Caco-2 (cell line): Measurements from ENCODE around the gene PON1. TPM values are rescaled to one million over a fixed set of nuclear protein-coding genes. Genes with fewer than 3 reads are reported as not detected.

ENCODE experiments used
- BruUV-seq: library from RNA; stranded (reverse); fragments of 400-500 nt; replicated peaks from 2 replicates; lab custom pipeline; 2021; lab: Mats Ljungman, UMichigan
- CTCF ChIA-PET: fragments of 300-600 bp; sonication (Branson Sonifier 250); formaldehyde crosslinking; loops from one replicate; lab custom pipeline; 2022; ENCODE audit warnings: antibody characterized with exemption; lab: Charles Lee
- POLR2A ChIA-PET: fragments of 300-600 bp; sonication (Branson Sonifier 250); formaldehyde crosslinking; loops from one replicate; lab custom pipeline; 2022; ENCODE audit warnings: antibody characterized with exemption; lab: Charles Lee
- DNase-seq, 2 experiments: peaks; one replicate each; pipeline versions ENCODE4 v3.0.0 to v3.0.0-alpha.2; 2020 to 2022
- H3K27me3 ChIP-seq: replicated peaks from 2 replicates; pipeline ENCODE4 v1.6.0; 2011; ENCODE audit warnings: low read length; ENCODE audit not compliant: control insufficient read depth, insufficient read depth
- H3K36me3 ChIP-seq: 2 replicates; pipeline ENCODE4 v1.5.1; 2011; ENCODE audit warnings: low read length; ENCODE audit not compliant: control insufficient read depth, insufficient read depth
- H3K4me1 ChIP-seq: fragments of 250-450 bp; sonication (Bioruptor Pico); 2 replicates; pipeline ENCODE4 v1.5.1; 2020; ENCODE audit warnings: mild to moderate bottlenecking
- H3K4me3 ChIP-seq: 2 replicates; pipeline ENCODE4 v1.5.1; 2011; ENCODE audit warnings: low read depth, mild to moderate bottlenecking, control low read depth, low read length
- H3K9me3 ChIP-seq: fragments of 250-450 bp; sonication (Bioruptor Pico); 2 replicates; pipeline ENCODE4 v1.5.1; 2020; ENCODE audit warnings: mild to moderate bottlenecking, moderate library complexity
- H3K27ac Mint-ChIP-seq: one replicate; pipeline ENCODE4 v1.8.0; 2022; ENCODE audit warnings: mixed read lengths; ENCODE audit not compliant: unreplicated experiment
- H3K27me3 Mint-ChIP-seq: one replicate; pipeline ENCODE4 v1.8.0; 2022; ENCODE audit warnings: mixed read lengths; ENCODE audit not compliant: insufficient read depth, unreplicated experiment
- H3K36me3 Mint-ChIP-seq: one replicate; pipeline ENCODE4 v1.8.0; 2022; ENCODE audit warnings: mild to moderate bottlenecking, mixed read lengths; ENCODE audit not compliant: insufficient read depth, unreplicated experiment
- H3K4me1 Mint-ChIP-seq: one replicate; pipeline ENCODE4 v1.8.0; 2022; ENCODE audit warnings: low read depth, mixed read lengths; ENCODE audit not compliant: unreplicated experiment
- H3K4me3 Mint-ChIP-seq: one replicate; pipeline ENCODE4 v1.8.0; 2022; ENCODE audit warnings: mild to moderate bottlenecking, moderate library complexity, mixed read lengths; ENCODE audit not compliant: unreplicated experiment
- H3K9me3 Mint-ChIP-seq: one replicate; pipeline ENCODE4 v1.8.0; 2022; ENCODE audit warnings: mixed read lengths; ENCODE audit not compliant: unreplicated experiment
- CTCF ChIP-seq, 2 experiments: fragments of 200-600 bp in 1 of 2; IDR thresholded peaks; 1 replicate in 1 of 2; 2 replicates in 1 of 2; pipeline versions ENCODE4 v1.5.1 to v1.8.0; 2011 to 2022; ENCODE audit warnings: antibody characterized with exemption in 1 of 2, control low read depth in 1 of 2, inconsistent platforms in 1 of 2, low read depth in 1 of 2, low read length in 1 of 2, mild to moderate bottlenecking in 1 of 2, moderate library complexity in 1 of 2; ENCODE audit not compliant: insufficient read depth in 1 of 2, severe bottlenecking in 1 of 2, unreplicated experiment in 1 of 2
- intact Hi-C: fragments of 100-400 bp; cut with micrococcal nuclease; formaldehyde crosslinking; loops from one replicate; pipeline ENCODE4 v1.10.0; 2022; ENCODE audit not compliant: unreplicated experiment
- total RNA-seq: library from RNA; stranded (reverse); gene quantifications from 2 replicates; pipeline ENCODE4 v1.2.3, GENCODE V29; 2022

The PON1 gene
- total RNA-seq, 1 experiment from 2014 or later = not detected

DNA sequence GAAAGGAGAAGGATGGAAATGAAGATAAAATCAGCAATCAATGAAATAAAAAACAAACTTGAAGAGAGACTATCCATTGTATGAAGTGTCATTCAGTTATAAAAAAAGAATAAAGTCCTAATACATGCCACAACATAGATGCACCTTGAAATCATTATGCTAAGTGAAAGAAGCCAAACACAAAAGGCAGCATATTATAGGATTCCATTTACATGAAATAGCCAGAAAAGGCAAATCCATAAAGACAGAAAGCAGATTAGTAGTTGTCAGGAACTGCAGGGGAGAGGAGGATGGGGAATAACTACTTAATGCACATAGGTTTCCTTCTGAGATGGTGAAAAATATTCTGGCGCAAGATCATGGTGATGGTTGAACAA lies 6.6 kb upstream of the PON1 start:
- no peaks in the 10 kb centered on the region for H3K36me3 Mint-ChIP-seq
- H3K4me3 Mint-ChIP-seq = no peak overlapping the region
- H3K9me3 ChIP-seq = no peaks in the 10 kb centered on the region
- H3K4me1 Mint-ChIP-seq = no peaks in the 10 kb centered on the region
- H3K27ac Mint-ChIP-seq = no peak overlapping the region
- no peaks in the 10 kb centered on the region for H3K36me3 ChIP-seq
- no peak for TF ChIP-seq CTCF (IDR thresholded peaks at IDR 0.05; ENCODE audit: insufficient read depth in 1 of 2, low read depth in 1 of 2, low read length in 1 of 2, severe bottlenecking in 1 of 2, unreplicated experiment in 1 of 2)
- no peaks in the 10 kb centered on the region for H3K27me3 Mint-ChIP-seq
- BruUV-seq = no TSS peak
- no peaks in the 10 kb centered on the region for H3K27me3 ChIP-seq
- no peaks in the 10 kb centered on the region for H3K4me1 ChIP-seq
- intact Hi-C loops = no loop called here
- no peak for DNase-seq
- POLR2A ChIA-PET = no interaction called here
- CTCF ChIA-PET = interaction anchor here (0.7 kb wide), 1 partner anchor 12 kb away, joined by 3 read pairs; no protein-coding TSS in a partner anchor
- H3K9me3 Mint-ChIP-seq = no peaks in the 10 kb centered on the region
- no peak overlapping the region for H3K4me3 ChIP-seq

DNA sequence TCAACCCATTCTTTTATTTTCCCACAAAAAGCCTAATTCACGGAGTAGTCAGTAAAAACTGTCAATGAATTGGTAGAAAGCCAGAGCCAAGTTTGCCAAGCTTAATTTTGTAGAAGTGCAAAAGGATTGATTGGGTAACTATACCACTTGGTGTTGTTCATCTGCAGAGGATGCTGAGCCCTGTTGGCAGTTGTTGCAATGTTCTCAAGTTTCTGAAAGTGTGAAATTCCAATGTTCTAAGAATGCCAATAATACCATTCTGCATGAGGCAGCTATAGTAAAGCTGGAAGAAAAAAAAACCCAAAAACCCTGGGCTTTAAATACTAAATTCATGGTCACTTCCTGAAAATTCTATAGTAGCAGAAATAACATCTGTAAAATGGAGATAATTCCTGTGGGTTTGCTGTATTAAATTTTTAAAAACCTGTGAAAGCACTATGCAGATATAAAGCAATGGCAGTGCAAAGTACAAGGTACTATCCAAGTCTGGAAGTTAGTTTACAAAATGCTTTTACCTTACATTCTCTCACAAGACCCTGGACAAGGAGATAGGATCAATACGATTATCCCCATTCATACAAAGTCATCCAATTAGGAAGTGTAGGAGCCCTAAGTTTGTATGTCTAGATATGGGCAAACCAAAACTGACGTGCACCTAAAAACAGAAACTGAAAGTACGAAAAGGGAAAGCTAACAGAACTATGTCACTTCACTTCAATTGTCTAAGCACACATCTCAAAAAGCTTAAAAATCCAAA lies 6.0 kb upstream of the PON1 start:
- DNase-seq = no peak
- Histone ChIP-seq H3K4me3 (no peak overlapping the region), H3K36me3 (no peaks in the 10 kb centered on the region), H3K4me1 (no peaks in the 10 kb centered on the region), H3K9me3 (no peaks in the 10 kb centered on the region), H3K27me3 (no peaks in the 10 kb centered on the region)
- no peaks in the 10 kb centered on the region for H3K9me3 Mint-ChIP-seq
- no peaks in the 10 kb centered on the region for H3K4me1 Mint-ChIP-seq
- no peak overlapping the region for H3K4me3 Mint-ChIP-seq
- no peaks in the 10 kb centered on the region for H3K36me3 Mint-ChIP-seq
- ChIA-PET POLR2A (no interaction called here), CTCF (interaction anchor here (0.7 kb wide), 1 partner anchor 13 kb away, joined by 3 read pairs; no protein-coding TSS in a partner anchor)
- H3K27ac Mint-ChIP-seq = no peak overlapping the region
- no TSS peak for BruUV-seq
- intact Hi-C loops = no loop called here
- TF ChIP-seq CTCF (IDR thresholded peaks at IDR 0.05; ENCODE audit: insufficient read depth in 1 of 2, low read depth in 1 of 2, low read length in 1 of 2, severe bottlenecking in 1 of 2, unreplicated experiment in 1 of 2) = no peak
- no peaks in the 10 kb centered on the region for H3K27me3 Mint-ChIP-seq

- no peaks in the 10 kb centered on the region; the same call in 1 of the 2 replicates for H3K36me3 ChIP-seq
- ChIA-PET CTCF (interaction anchor here (0.7 kb wide), 1 partner anchor 363 kb away, joined by 7 read pairs; no protein-coding TSS in a partner anchor), POLR2A (no interaction called here)
- no peaks in the 10 kb centered on the region for H3K9me3 ChIP-seq
- intact Hi-C loops = no loop called here
- DNase-seq = no peak
- no peak overlapping the region for H3K27ac Mint-ChIP-seq
- H3K36me3 Mint-ChIP-seq = no peaks in the 10 kb centered on the region
- H3K4me3 Mint-ChIP-seq = no peak overlapping the region
- no peaks in the 10 kb centered on the region for H3K4me1 Mint-ChIP-seq
- H3K27me3 Mint-ChIP-seq = no peaks in the 10 kb centered on the region
- no peaks in the 10 kb centered on the region for H3K27me3 ChIP-seq
- no TSS peak for BruUV-seq
- H3K4me3 ChIP-seq = no peak overlapping the region
- peaks cover 14% of the 10 kb centered on the region for H3K4me1 ChIP-seq
- TF ChIP-seq CTCF (IDR thresholded peaks at IDR 0.05; ENCODE audit: insufficient read depth in 1 of 2, low read depth in 1 of 2, low read length in 1 of 2, severe bottlenecking in 1 of 2, unreplicated experiment in 1 of 2) = no peak
- no peaks in the 10 kb centered on the region for H3K9me3 Mint-ChIP-seq
Observed at GRCh38 chr7:95327356-95327755, 3.0 kb upstream of the PON1 start.
